AG09309 (cell line): ENCODE results near the gene AJAP1.

Experiments used
- DNase-seq: peaks from one replicate; pipeline ENCODE4 v3.0.0-alpha.2; 2010; ENCODE audit warnings: low read depth
- H3K4me3 ChIP-seq: 2 replicates; pipeline ENCODE4 v1.5.1; 2011; ENCODE audit warnings: mild to moderate bottlenecking, low read depth, low read length, moderate library complexity; ENCODE audit not compliant: control insufficient read depth
- CTCF ChIP-seq: IDR thresholded peaks from 2 replicates; pipeline ENCODE4 v1.5.1; 2011; ENCODE audit warnings: mild to moderate bottlenecking, low read depth, low read length, inconsistent platforms; ENCODE audit not compliant: insufficient read depth, control insufficient read depth; ENCODE audit errors: missing control alignments

The AJAP1 gene

GRCh38 chr1:4636644-4637380 lies 17.6 kb upstream of the AJAP1 start:
- TF ChIP-seq CTCF, result no peak
- H3K4me3 ChIP-seq, result no peak overlapping the region
- DNase-seq, result no peak

- no peak for DNase-seq
- TF ChIP-seq CTCF, result no peak
- no peak overlapping the region for H3K4me3 ChIP-seq
Observed at GRCh38 chr1:4637616-4638344, 16.6 kb upstream of the AJAP1 start.

GRCh38 chr1:4638345-4638729 lies 16.1 kb upstream of the AJAP1 start:
- TF ChIP-seq CTCF, result no peak
- no peak for DNase-seq
- no peak overlapping the region for H3K4me3 ChIP-seq

- H3K4me3 ChIP-seq, result no peak overlapping the region
- DNase-seq, result no peak
- TF ChIP-seq CTCF, result no peak
Observed at GRCh38 chr1:4640931-4641330, 13.5 kb upstream of the AJAP1 start.

- no peak for DNase-seq
- no peak for TF ChIP-seq CTCF
- no peak overlapping the region for H3K4me3 ChIP-seq
Observed at GRCh38 chr1:4647391-4647790, 7.0 kb upstream of the AJAP1 start.

GRCh38 chr1:4648657-4649056 lies 5.8 kb upstream of the AJAP1 start:
- no peak for TF ChIP-seq CTCF
- no peak overlapping the region for H3K4me3 ChIP-seq
- DNase-seq, result no peak
